HG03135 (cell line): Measurements from ENCODE around the gene GARIN5A.

Source experiments
- ATAC-seq: cut with Tn5 transposase; IDR thresholded peaks from one replicate; pipeline ENCODE4 v1.9.1; 2021; ENCODE audit warnings: mild to moderate bottlenecking, moderate library complexity; ENCODE audit not compliant: unreplicated experiment

Gene GARIN5A

GRCh38 chr19:50435627-50436026 lies 41.0 kb downstream of the GARIN5A start:
- ATAC-seq: no peak

GRCh38 chr19:50435221-50435620 lies 41.4 kb downstream of the GARIN5A start:
- no peak for ATAC-seq

GRCh38 chr19:50434525-50434924 lies 42.1 kb downstream of the GARIN5A start:
- no peak for ATAC-seq

- no peak for ATAC-seq
These were observed 43.2 kb downstream of the GARIN5A start for GRCh38 chr19:50433201-50434180.

GRCh38 chr19:50432221-50433028 lies 44.2 kb downstream of the GARIN5A start, which contains the start of gene MYBPC2:
Gene MYBPC2 (plus strand): TSS chr19:50432892. CDS start chr19:50432954, 62 bp downstream.
- ATAC-seq: peak; percentile 7

- peak; percentile 77 for ATAC-seq
These were observed 45.1 kb downstream of the GARIN5A start for GRCh38 chr19:50431343-50432220.

- ATAC-seq: no peak
These were observed 45.7 kb downstream of the GARIN5A start for GRCh38 chr19:50430888-50431342.

- no peak for ATAC-seq
These were observed 47.7 kb downstream of the GARIN5A start for GRCh38 chr19:50428772-50429463.

GRCh38 chr19:50427997-50428425 lies 48.6 kb downstream of the GARIN5A start:
- ATAC-seq: no peak

GRCh38 chr19:50427318-50427925 lies 49.2 kb downstream of the GARIN5A start:
- no peak for ATAC-seq

GRCh38 chr19:50425581-50425980 lies 51.1 kb downstream of the GARIN5A start:
- ATAC-seq: no peak

GRCh38 chr19:50423279-50424113 lies 53.2 kb downstream of the GARIN5A start:
- ATAC-seq: no peak

- no peak for ATAC-seq
These were observed 54.0 kb downstream of the GARIN5A start for GRCh38 chr19:50422397-50423278.

- ATAC-seq: no peak
These were observed 55.8 kb downstream of the GARIN5A start for GRCh38 chr19:50420808-50421207.

GRCh38 chr19:50420127-50420526 lies 56.5 kb downstream of the GARIN5A start:
- no peak for ATAC-seq

GRCh38 chr19:50419580-50420035 lies 57.0 kb downstream of the GARIN5A start:
- no peak for ATAC-seq

- ATAC-seq: no peak
These were observed 57.5 kb downstream of the GARIN5A start for GRCh38 chr19:50419022-50419579.
